HG02588 (cell line): ENCODE data around the gene SUSD6.
A peak's percentile ranks its signal among the peaks of the same experiment; 100 is the strongest.
"Not testable (repeated sequence)": the region's sequence is repeated elsewhere in the genome, so short reads cannot be mapped to it uniquely, and the experiment has no call there.

Source experiments
- ATAC-seq: cut with Tn5 transposase; IDR thresholded peaks from one replicate; pipeline ENCODE4 v1.9.1; 2021; ENCODE audit warnings: mild to moderate bottlenecking, moderate library complexity; ENCODE audit not compliant: unreplicated experiment

The SUSD6 gene

GRCh38 chr14:69619012-69619411 lies 7.6 kb downstream of the SUSD6 start:
- no peak for ATAC-seq

- no peak for ATAC-seq
Observed at GRCh38 chr14:69620211-69620611, 8.8 kb downstream of the SUSD6 start.

GRCh38 chr14:69620981-69621380 lies 9.6 kb downstream of the SUSD6 start:
- ATAC-seq = no peak

- ATAC-seq = no peak
Observed at GRCh38 chr14:69624136-69624535, 12.7 kb downstream of the SUSD6 start.

GRCh38 chr14:69625299-69626131 lies 14.1 kb downstream of the SUSD6 start:
- ATAC-seq = peak; percentile 88

- no peak for ATAC-seq
Observed at GRCh38 chr14:69626132-69626500, 14.7 kb downstream of the SUSD6 start.

- ATAC-seq = no peak
Observed at GRCh38 chr14:69629225-69630127, 18.1 kb downstream of the SUSD6 start.

GRCh38 chr14:69630360-69630759 lies 19.0 kb downstream of the SUSD6 start:
- no peak for ATAC-seq

- ATAC-seq = no peak
Observed at GRCh38 chr14:69631509-69631908, 20.1 kb downstream of the SUSD6 start.

- ATAC-seq = no peak
Observed at GRCh38 chr14:69632164-69632563, 20.8 kb downstream of the SUSD6 start.

GRCh38 chr14:69632593-69633151 lies 21.3 kb downstream of the SUSD6 start:
- no peak for ATAC-seq

- no peak for ATAC-seq
Observed at GRCh38 chr14:69633238-69633637, 21.8 kb downstream of the SUSD6 start.

GRCh38 chr14:69635981-69636639 lies 24.7 kb downstream of the SUSD6 start:
- no peak for ATAC-seq

- no peak for ATAC-seq
Observed at GRCh38 chr14:69636718-69637480, 25.5 kb downstream of the SUSD6 start.

- peak; percentile 3 for ATAC-seq
Observed at GRCh38 chr14:69637503-69638031, 26.2 kb downstream of the SUSD6 start.

- no peak for ATAC-seq
Observed at GRCh38 chr14:69640931-69641330, 29.5 kb downstream of the SUSD6 start.

- not testable (repeated sequence) for ATAC-seq
Observed at GRCh38 chr14:69642212-69642793, 30.9 kb downstream of the SUSD6 start.

- no peak for ATAC-seq
Observed at GRCh38 chr14:69643430-69644200, 32.2 kb downstream of the SUSD6 start.

- no peak for ATAC-seq
Observed at GRCh38 chr14:69644814-69645213, 33.4 kb downstream of the SUSD6 start.
